H1 (cell line): ENCODE measurements around the gene CRY1.

ENCODE experiments used
- ATF2 ChIP-seq: IDR thresholded peaks from 2 replicates; pipeline ENCODE4 v1.6.1; 2012; ENCODE audit warnings: low read length, inconsistent platforms
- CHD2 ChIP-seq: IDR thresholded peaks from 2 replicates; pipeline ENCODE4 v1.6.1; 2012; ENCODE audit warnings: low read length, improper control_type of control experiment
- EP300 ChIP-seq, 2 experiments: IDR thresholded peaks; 1 replicate in 1 of 2; 2 replicates in 1 of 2; pipeline ENCODE4 v1.6.1; 2011 to 2012; ENCODE audit warnings: low read depth in 2 of 2, low read length in 2 of 2, mild to moderate bottlenecking in 2 of 2, borderline replicate concordance in 1 of 2, inconsistent platforms in 1 of 2, moderate library complexity in 1 of 2
- GABPA ChIP-seq: IDR thresholded peaks from 2 replicates; pipeline ENCODE4 v1.6.1; 2011; ENCODE audit warnings: mild to moderate bottlenecking, low read length, moderate library complexity, borderline replicate concordance; ENCODE audit not compliant: insufficient read depth
- HDAC2 ChIP-seq, 2 experiments: fragments of 300-600 bp in 1 of 2; sonication (generic) in 1 of 2; IDR thresholded peaks; 2 replicates each; pipeline ENCODE4 v1.6.1; 2011 to 2012; ENCODE audit warnings: low read depth in 2 of 2, low read length in 2 of 2, mild to moderate bottlenecking in 2 of 2, moderate library complexity in 2 of 2, borderline replicate concordance in 1 of 2, inconsistent platforms in 1 of 2
- JUND ChIP-seq: IDR thresholded peaks from 2 replicates; pipeline ENCODE4 v1.6.1; 2011; ENCODE audit warnings: mild to moderate bottlenecking, improper control_type of control experiment, low read length
- POLR2A ChIP-seq, 2 experiments: IDR thresholded peaks; 1 replicate in 1 of 2; 2 replicates in 1 of 2; pipeline ENCODE4 v1.6.1; 2011; ENCODE audit warnings: low read depth in 2 of 2, low read length in 2 of 2, mild to moderate bottlenecking in 2 of 2; ENCODE audit errors: control extremely low read depth in 1 of 2
- POU5F1 ChIP-seq: IDR thresholded peaks from 2 replicates; pipeline ENCODE4 v1.6.1; 2011; ENCODE audit warnings: low read depth, mild to moderate bottlenecking, low read length, moderate library complexity
- RAD21 ChIP-seq, 2 experiments: IDR thresholded peaks in 1 of 2; conservative IDR thresholded peaks in 1 of 2; 2 replicates each; pipeline ENCODE4 v1.6.1; 2011; ENCODE audit warnings: low read depth in 2 of 2, low read length in 2 of 2, improper control_type of control experiment in 1 of 2, inconsistent platforms in 1 of 2, mild to moderate bottlenecking in 1 of 2, moderate library complexity in 1 of 2
- RFX5 ChIP-seq: IDR thresholded peaks from 2 replicates; pipeline ENCODE4 v1.6.1; 2011; ENCODE audit warnings: low read depth, low read length, improper control_type of control experiment, borderline replicate concordance
- TBP ChIP-seq: IDR thresholded peaks from 2 replicates; pipeline ENCODE4 v1.6.1; 2011; ENCODE audit warnings: low read depth, low read length, improper control_type of control experiment
- TF ChIP-seq, protein P1 (sequence below): IDR thresholded peaks from 2 replicates; pipeline ENCODE4 v1.6.1; 2011; ENCODE audit warnings: low read length, improper control_type of control experiment
- TF ChIP-seq, protein P2 (sequence below), 3 experiments: IDR thresholded peaks; 1 replicate in 2 of 3; 2 replicates in 1 of 3; pipeline versions ENCODE4 v1.5.1 to v1.6.1; 2011; ENCODE audit warnings: low read length in 3 of 3, mild to moderate bottlenecking in 3 of 3, inconsistent platforms in 2 of 3, low read depth in 1 of 3, moderate library complexity in 1 of 3; ENCODE audit not compliant: insufficient read depth in 1 of 3; ENCODE audit errors: control extremely low read depth in 1 of 3

GRCh38 chr12:107122452-107122958 is 29.2 kb upstream of the CRY1 start:
- TF ChIP-seq, protein P1, sequence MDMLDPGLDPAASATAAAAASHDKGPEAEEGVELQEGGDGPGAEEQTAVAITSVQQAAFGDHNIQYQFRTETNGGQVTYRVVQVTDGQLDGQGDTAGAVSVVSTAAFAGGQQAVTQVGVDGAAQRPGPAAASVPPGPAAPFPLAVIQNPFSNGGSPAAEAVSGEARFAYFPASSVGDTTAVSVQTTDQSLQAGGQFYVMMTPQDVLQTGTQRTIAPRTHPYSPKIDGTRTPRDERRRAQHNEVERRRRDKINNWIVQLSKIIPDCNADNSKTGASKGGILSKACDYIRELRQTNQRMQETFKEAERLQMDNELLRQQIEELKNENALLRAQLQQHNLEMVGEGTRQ, result no peak
- TF ChIP-seq, protein P2, sequence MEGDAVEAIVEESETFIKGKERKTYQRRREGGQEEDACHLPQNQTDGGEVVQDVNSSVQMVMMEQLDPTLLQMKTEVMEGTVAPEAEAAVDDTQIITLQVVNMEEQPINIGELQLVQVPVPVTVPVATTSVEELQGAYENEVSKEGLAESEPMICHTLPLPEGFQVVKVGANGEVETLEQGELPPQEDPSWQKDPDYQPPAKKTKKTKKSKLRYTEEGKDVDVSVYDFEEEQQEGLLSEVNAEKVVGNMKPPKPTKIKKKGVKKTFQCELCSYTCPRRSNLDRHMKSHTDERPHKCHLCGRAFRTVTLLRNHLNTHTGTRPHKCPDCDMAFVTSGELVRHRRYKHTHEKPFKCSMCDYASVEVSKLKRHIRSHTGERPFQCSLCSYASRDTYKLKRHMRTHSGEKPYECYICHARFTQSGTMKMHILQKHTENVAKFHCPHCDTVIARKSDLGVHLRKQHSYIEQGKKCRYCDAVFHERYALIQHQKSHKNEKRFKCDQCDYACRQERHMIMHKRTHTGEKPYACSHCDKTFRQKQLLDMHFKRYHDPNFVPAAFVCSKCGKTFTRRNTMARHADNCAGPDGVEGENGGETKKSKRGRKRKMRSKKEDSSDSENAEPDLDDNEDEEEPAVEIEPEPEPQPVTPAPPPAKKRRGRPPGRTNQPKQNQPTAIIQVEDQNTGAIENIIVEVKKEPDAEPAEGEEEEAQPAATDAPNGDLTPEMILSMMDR (IDR thresholded peaks at IDR 0.05; ENCODE audit: control extremely low read depth in 1 of 3, insufficient read depth in 1 of 3, low read depth in 1 of 3, low read length in 3 of 3), result no peak
- TF ChIP-seq TBP (no peak), RAD21 (IDR thresholded peaks at IDR 0.05 in 1 of 2, conservative IDR thresholded peaks at IDR 0.05 in 1 of 2; ENCODE audit: low read depth in 2 of 2, low read length in 2 of 2) (no peak), CHD2 (no peak), HDAC2 (IDR thresholded peaks at IDR 0.05; ENCODE audit: borderline replicate concordance in 1 of 2, low read depth in 2 of 2, low read length in 2 of 2) (no peak), POLR2A (IDR thresholded peaks at IDR 0.05; ENCODE audit: control extremely low read depth in 1 of 2, low read depth in 2 of 2, low read length in 2 of 2) (no peak), EP300 (IDR thresholded peaks at IDR 0.05; ENCODE audit: borderline replicate concordance in 1 of 2, low read depth in 2 of 2, low read length in 2 of 2) (no peak), POU5F1 (no peak), GABPA (no peak), JUND (no peak), ATF2 (no peak), RFX5 (no peak)
